ENCODE data around the gene LAG3.

Gene LAG3

GRCh38 chr12:6765048-6765633, 7.2 kb upstream of the LAG3 start:
- Histone ChIP-seq H3K27me3 (replicated peaks) (no peaks in the 10 kb centered on the region), H3K27ac (peak overlapping the region; percentile 79), H3K36me3 (replicated peaks) (peaks cover 8% of the 10 kb centered on the region), H3K4me3 (ENCODE audit: low read depth, low read length) (no peak overlapping the region)
- in situ Hi-C loops (cut with HindIII; ENCODE audit: low pct_ligation_motif_present, low sequenced_read_pairs), result no loop called here
- TF ChIP-seq, protein P1, sequence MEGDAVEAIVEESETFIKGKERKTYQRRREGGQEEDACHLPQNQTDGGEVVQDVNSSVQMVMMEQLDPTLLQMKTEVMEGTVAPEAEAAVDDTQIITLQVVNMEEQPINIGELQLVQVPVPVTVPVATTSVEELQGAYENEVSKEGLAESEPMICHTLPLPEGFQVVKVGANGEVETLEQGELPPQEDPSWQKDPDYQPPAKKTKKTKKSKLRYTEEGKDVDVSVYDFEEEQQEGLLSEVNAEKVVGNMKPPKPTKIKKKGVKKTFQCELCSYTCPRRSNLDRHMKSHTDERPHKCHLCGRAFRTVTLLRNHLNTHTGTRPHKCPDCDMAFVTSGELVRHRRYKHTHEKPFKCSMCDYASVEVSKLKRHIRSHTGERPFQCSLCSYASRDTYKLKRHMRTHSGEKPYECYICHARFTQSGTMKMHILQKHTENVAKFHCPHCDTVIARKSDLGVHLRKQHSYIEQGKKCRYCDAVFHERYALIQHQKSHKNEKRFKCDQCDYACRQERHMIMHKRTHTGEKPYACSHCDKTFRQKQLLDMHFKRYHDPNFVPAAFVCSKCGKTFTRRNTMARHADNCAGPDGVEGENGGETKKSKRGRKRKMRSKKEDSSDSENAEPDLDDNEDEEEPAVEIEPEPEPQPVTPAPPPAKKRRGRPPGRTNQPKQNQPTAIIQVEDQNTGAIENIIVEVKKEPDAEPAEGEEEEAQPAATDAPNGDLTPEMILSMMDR (IDR thresholded peaks at IDR 0.05; ENCODE audit: low read depth, low read length, missing control alignments), result no peak
- DNase-seq, result no peak

GRCh38 chr12:6765634-6766581, 6.4 kb upstream of the LAG3 start, which contains the start of gene PTMS:
TSS of gene PTMS (plus strand) at chr12:6766363. CDS start at chr12:6766706, 343 bp downstream.
- in situ Hi-C loops (cut with HindIII; ENCODE audit: low pct_ligation_motif_present, low sequenced_read_pairs), result no loop called here

GRCh38 chr12:6766651-6767349, 5.5 kb upstream of the LAG3 start:
- in situ Hi-C loops (cut with HindIII; ENCODE audit: low pct_ligation_motif_present, low sequenced_read_pairs), result no loop called here
- TF ChIP-seq, protein P1 (IDR thresholded peaks at IDR 0.05; ENCODE audit: low read depth, low read length, missing control alignments), result peak; percentile 52
- peaks cover 18% of the 10 kb centered on the region for H3K36me3 ChIP-seq (replicated peaks)
- peak; percentile 32 for DNase-seq
- H3K27ac ChIP-seq, result no peak overlapping the region
- no peaks in the 10 kb centered on the region for H3K27me3 ChIP-seq (replicated peaks)
- peak overlapping the region; percentile 90 for H3K4me3 ChIP-seq (ENCODE audit: low read depth, low read length)

More at GRCh38 chr12:6765634-6766581, 6.4 kb upstream of the LAG3 start, which contains the start of gene PTMS:
- H3K4me3 ChIP-seq (ENCODE audit: low read depth, low read length), result peak within 1 kb of the TSS; percentile 90
- no peaks in the 10 kb centered on the region for H3K27me3 ChIP-seq (replicated peaks)
- TF ChIP-seq, protein P1 (IDR thresholded peaks at IDR 0.05; ENCODE audit: low read depth, low read length, missing control alignments), result no peak
- peak; percentile 71 for DNase-seq
- peaks cover 12% of the 10 kb centered on the region for H3K36me3 ChIP-seq (replicated peaks)
- H3K27ac ChIP-seq, result no peak within 1 kb of the TSS

GRCh38 chr12:6767353-6768319, 4.7 kb upstream of the LAG3 start:
- peak overlapping the region; percentile 90 for H3K4me3 ChIP-seq (ENCODE audit: low read depth, low read length)
- H3K27me3 ChIP-seq (replicated peaks), result no peaks in the 10 kb centered on the region
- no peak for DNase-seq
- in situ Hi-C loops (cut with HindIII; ENCODE audit: low pct_ligation_motif_present, low sequenced_read_pairs), result no loop called here
- no peak overlapping the region for H3K27ac ChIP-seq
- TF ChIP-seq, protein P1 (IDR thresholded peaks at IDR 0.05; ENCODE audit: low read depth, low read length, missing control alignments), result no peak
- peaks cover 18% of the 10 kb centered on the region for H3K36me3 ChIP-seq (replicated peaks)

DNA sequence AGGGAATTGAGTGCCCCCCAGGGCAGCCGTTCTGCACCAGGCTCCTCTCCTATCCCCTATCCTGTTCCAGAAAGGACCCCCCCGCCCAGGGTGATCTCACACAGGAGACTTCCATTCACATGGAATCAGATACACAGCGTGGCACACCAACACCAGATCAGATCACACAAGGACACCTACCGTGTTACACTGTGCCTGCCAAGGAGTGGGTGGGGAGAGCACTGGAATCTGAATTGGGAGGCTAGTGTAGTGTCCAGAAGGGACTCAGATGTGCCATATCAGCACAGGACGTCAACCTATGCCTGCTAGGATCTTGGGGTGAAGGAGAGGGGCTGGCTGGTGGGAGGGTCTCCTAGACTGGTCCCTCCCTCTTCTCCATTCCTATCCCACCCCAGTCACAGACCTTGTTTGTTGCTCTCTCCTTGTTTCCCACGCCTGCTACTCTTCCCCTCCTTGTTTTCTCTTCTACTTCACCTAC, 3.8 kb upstream of the LAG3 start:
- H3K4me3 ChIP-seq (ENCODE audit: low read depth, low read length), result peak overlapping the region; percentile 90
- H3K27ac ChIP-seq, result no peak overlapping the region
- no peak for DNase-seq
- in situ Hi-C loops (cut with HindIII; ENCODE audit: low pct_ligation_motif_present, low sequenced_read_pairs), result no loop called here
- TF ChIP-seq, protein P1 (IDR thresholded peaks at IDR 0.05; ENCODE audit: low read depth, low read length, missing control alignments), result no peak
- peaks cover 18% of the 10 kb centered on the region for H3K36me3 ChIP-seq (replicated peaks)
- no peaks in the 10 kb centered on the region for H3K27me3 ChIP-seq (replicated peaks)
